Lung (tissue), 12 donors: ENCODE results near the gene PGP. TPM values are rescaled to one million over a fixed set of nuclear protein-coding genes. Genes with fewer than 3 reads are reported as not detected.

Experiments used
- ATAC-seq: fragments of 200-7000 bp; cut with Tn5 transposase; one replicate; pipeline ENCODE4 v1.9.1; 2020; ENCODE audit warnings: moderate number of reproducible peaks; ENCODE audit not compliant: insufficient read depth, low FRiP score
- DNase-seq, 3 donors: peaks; one replicate each; pipeline ENCODE4 v3.0.0-alpha.2; 2013 to 2017
- H3K27ac ChIP-seq, 2 donors: one replicate each; pipeline ENCODE4 v1.5.1; 2013; ENCODE audit warnings: mild to moderate bottlenecking in 2 of 2, moderate library complexity in 2 of 2, control low read depth in 1 of 2, inconsistent platforms in 1 of 2, low read depth in 1 of 2, low read length in 1 of 2
- H3K27me3 ChIP-seq, 3 donors: one replicate each; pipeline ENCODE4 v1.5.1; 2013; ENCODE audit warnings: low read length in 2 of 3; ENCODE audit not compliant: control insufficient read depth in 3 of 3, insufficient read depth in 3 of 3
- H3K36me3 ChIP-seq, 4 donors: one replicate each; pipeline ENCODE4 v1.5.1; 2013; ENCODE audit warnings: low read length in 4 of 4, mild to moderate bottlenecking in 1 of 4, moderate library complexity in 1 of 4; ENCODE audit not compliant: control insufficient read depth in 4 of 4, insufficient read depth in 4 of 4
- H3K4me1 ChIP-seq, 5 donors: one replicate each; pipeline ENCODE4 v1.5.1; 2013; ENCODE audit warnings: low read length in 5 of 5, mild to moderate bottlenecking in 2 of 5, moderate library complexity in 1 of 5; ENCODE audit not compliant: control insufficient read depth in 5 of 5, insufficient read depth in 5 of 5
- H3K4me3 ChIP-seq: one replicate; pipeline ENCODE4 v1.5.1; 2013; ENCODE audit warnings: mild to moderate bottlenecking, control low read depth, moderate library complexity
- H3K9ac ChIP-seq, 2 donors: one replicate each; pipeline ENCODE4 v1.5.1; 2013; ENCODE audit warnings: low read length in 2 of 2, control low read depth in 1 of 2; ENCODE audit not compliant: insufficient read depth in 1 of 2
- H3K9me3 ChIP-seq, 4 donors: one replicate each; pipeline ENCODE4 v1.5.1; 2013; ENCODE audit warnings: low read length in 3 of 4, mild to moderate bottlenecking in 1 of 4, moderate library complexity in 1 of 4; ENCODE audit not compliant: control insufficient read depth in 4 of 4, insufficient read depth in 3 of 4
- CTCF ChIP-seq: IDR thresholded peaks from 2 replicates; pipeline ENCODE4 v1.5.1; 2012; ENCODE audit warnings: mild to moderate bottlenecking; ENCODE audit errors: control extremely low read depth, extremely low read depth
- WGBS, 2 donors: extraction: QIAGEN DNeasy Blood & Tissue Kit; methylation state at CpG; one replicate each; pipeline ENCODE4 v1.1.7; 2013; 5-methylcytosine and 5-hydroxymethylcytosine counted together
- polyA plus RNA-seq, 2 donors: library from polyadenylated mRNA; stranded (reverse); fragments of 200-250 nt; gene quantifications; one replicate each; pipeline ENCODE4 v1.2.1, GENCODE V29; 2013
- total RNA-seq, 2 donors: library from RNA; depleted of rRNA in 1 of 2; stranded (reverse); fragments of >200 nt in 1 of 2; gene quantifications; one replicate each; pipeline ENCODE4 v1.2.1, GENCODE V29; 2014 to 2021
- donor health status: control.
- donor health status: control.
- donor health status: Bipolar disorder and iron deficiency.
- donor health status: healthy.
- donor health status: DM: yes; HTN: yes; CAD: no.

PGP gene
- total and polyA plus RNA-seq, 4 donors, result 3.8 to 20.9 (median 13.7) TPM

GRCh38 chr16:2251296-2252111, 36.9 kb upstream of the PGP start, which contains the start of gene ECI1:
TSS of gene ECI1 (minus strand) at chr16:2251587. CDS start at chr16:2251566, 21 bp downstream.
- WGBS, 2 donors, result 2% methylated on average over 83 to 88 of the region's 88 CpGs
- H3K36me3 ChIP-seq, result peaks cover 15 to 25% (median 20%) of the 10 kb centered on the region in 4 donors
- H3K9me3 ChIP-seq, result no peaks in the 10 kb centered on the region
- peak; percentile 78 for TF ChIP-seq CTCF
- peaks cover 0 to 18% (median 5%) of the 10 kb centered on the region in 5 donors for H3K4me1 ChIP-seq
- peak within 1 kb of the TSS; percentile 37 to 58 for H3K9ac ChIP-seq
- peak within 1 kb of the TSS; percentile 71 for H3K4me3 ChIP-seq
- no peaks in the 10 kb centered on the region for H3K27me3 ChIP-seq
- ATAC-seq (peak; percentile 98), DNase-seq (peak; percentile 95 to 98 (median 97))
- H3K27ac ChIP-seq, result peak within 1 kb of the TSS; percentile 87 to 96

- H3K9me3 ChIP-seq, result no peaks in the 10 kb centered on the region
- 8 to 11% methylated on average over 35 of the region's 35 CpGs for WGBS, 2 donors
- peak; percentile 3 for ATAC-seq
- no peak for TF ChIP-seq CTCF
- H3K9ac ChIP-seq, result peak overlapping the region in 1 of 2 donors; percentile 58
- peak overlapping the region; percentile 87 to 96 for H3K27ac ChIP-seq
- peaks cover 0 to 18% (median 5%) of the 10 kb centered on the region in 5 donors for H3K4me1 ChIP-seq
- peak overlapping the region; percentile 71 for H3K4me3 ChIP-seq
- H3K27me3 ChIP-seq, result no peaks in the 10 kb centered on the region
- DNase-seq, result peak; percentile 24 to 32 (median 32)
- H3K36me3 ChIP-seq, result peaks cover 15 to 30% (median 19%) of the 10 kb centered on the region in 4 donors
Measured at GRCh38 chr16:2250652-2251295, 36.1 kb upstream of the PGP start.

GRCh38 chr16:2246301-2246885, 31.8 kb upstream of the PGP start:
- H3K36me3 ChIP-seq, result peaks cover 8 to 37% (median 21%) of the 10 kb centered on the region in 4 donors

More at GRCh38 chr16:2246301-2246885, 31.8 kb upstream of the PGP start:
- Histone ChIP-seq H3K27me3 (no peaks in the 10 kb centered on the region), H3K27ac (no peak overlapping the region), H3K9me3 (no peaks in the 10 kb centered on the region), H3K4me3 (no peak overlapping the region), H3K9ac (no peak overlapping the region), H3K4me1 (peaks cover 0 to 10% (median 0%) of the 10 kb centered on the region in 5 donors)
- ATAC-seq (no peak), DNase-seq (no peak)
- WGBS, 2 donors, result 92 to 94% methylated on average over 18 of the region's 18 CpGs
- TF ChIP-seq CTCF, result no peak
